Neuronal stem cell (in vitro differentiated cells): ENCODE results near the gene ANKRD39.
A peak's percentile ranks its signal among the peaks of the same experiment; 100 is the strongest.

Source experiments
- DNase-seq: peaks from one replicate; pipeline ENCODE4 v3.0.0-alpha.2; 2013; ENCODE audit warnings: low spot score
- H2AFZ ChIP-seq: one replicate; pipeline ENCODE4 v1.6.1; 2013; ENCODE audit warnings: mild to moderate bottlenecking, low read length, inconsistent platforms
- H2AK5ac ChIP-seq: 2 replicates; pipeline ENCODE4 v1.6.1; 2013; ENCODE audit warnings: low read depth, mild to moderate bottlenecking, inconsistent platforms, low read length, moderate library complexity, mixed read lengths
- H2BK120ac ChIP-seq: 2 replicates; pipeline ENCODE4 v1.6.1; 2013; ENCODE audit warnings: low read depth, mild to moderate bottlenecking, inconsistent platforms, low read length, moderate library complexity, mixed read lengths
- H2BK12ac ChIP-seq: one replicate; pipeline ENCODE4 v1.6.1; 2013; ENCODE audit warnings: low read length, inconsistent platforms
- H2BK15ac ChIP-seq: 2 replicates; pipeline ENCODE4 v1.6.1; 2013; ENCODE audit warnings: mild to moderate bottlenecking, low read length, inconsistent platforms, mixed read lengths
- H2BK5ac ChIP-seq: one replicate; pipeline ENCODE4 v1.6.1; 2013; ENCODE audit warnings: inconsistent platforms, mild to moderate bottlenecking, low read length, moderate library complexity
- H3K14ac ChIP-seq: one replicate; pipeline ENCODE4 v1.6.1; 2013; ENCODE audit warnings: low read length, inconsistent platforms
- H3K18ac ChIP-seq: 2 replicates; pipeline ENCODE4 v1.6.1; 2013; ENCODE audit warnings: low read length, inconsistent platforms
- H3K23ac ChIP-seq: 2 replicates; pipeline ENCODE4 v1.6.1; 2013; ENCODE audit warnings: low read depth, mild to moderate bottlenecking, mixed read lengths, low read length, inconsistent platforms; ENCODE audit not compliant: poor library complexity
- H3K27ac ChIP-seq: replicated peaks from 3 replicates; pipeline ENCODE4 v1.5.1; 2013; ENCODE audit warnings: low read length, inconsistent platforms
- H3K27me3 ChIP-seq, 3 experiments: 2 replicates each; pipeline ENCODE4 v1.6.1; 2013; ENCODE audit warnings: low read length in 3 of 3, mild to moderate bottlenecking in 2 of 3, inconsistent platforms in 1 of 3, low read depth in 1 of 3, mixed read lengths in 1 of 3, moderate library complexity in 1 of 3; ENCODE audit not compliant: control insufficient read depth in 3 of 3, insufficient read depth in 3 of 3
- H3K36me3 ChIP-seq, 2 donors: replicated peaks in 1 of 2; 2 replicates each; pipeline ENCODE4 v1.6.1; 2013; ENCODE audit warnings: low read length in 2 of 2; ENCODE audit not compliant: control insufficient read depth in 2 of 2, insufficient read depth in 2 of 2
- H3K4ac ChIP-seq: 2 replicates; pipeline ENCODE4 v1.6.1; 2013; ENCODE audit warnings: inconsistent platforms, mild to moderate bottlenecking, low read length, moderate library complexity
- H3K4me1 ChIP-seq, 2 donors: 1 replicate in 1 of 2; 2 replicates in 1 of 2; pipeline ENCODE4 v1.6.1; 2013; ENCODE audit warnings: low read length in 2 of 2, low read depth in 1 of 2; ENCODE audit not compliant: control insufficient read depth in 2 of 2, insufficient read depth in 1 of 2
- H3K4me2 ChIP-seq: one replicate; pipeline ENCODE4 v1.6.1; 2013; ENCODE audit warnings: mild to moderate bottlenecking, low read length, inconsistent platforms; ENCODE audit not compliant: insufficient read depth, poor library complexity, severe bottlenecking
- H3K4me3 ChIP-seq, 2 donors: 2 replicates each; pipeline ENCODE4 v1.5.1; 2013; ENCODE audit warnings: low read length in 2 of 2, mild to moderate bottlenecking in 2 of 2, inconsistent platforms in 1 of 2, moderate library complexity in 1 of 2
- H3K79me1 ChIP-seq: one replicate; pipeline ENCODE4 v1.6.1; 2013; ENCODE audit warnings: low read depth, mild to moderate bottlenecking, inconsistent platforms, low read length, moderate library complexity
- H3K9ac ChIP-seq: one replicate; pipeline ENCODE4 v1.6.1; 2013; ENCODE audit warnings: mild to moderate bottlenecking, low read depth, low read length, inconsistent platforms; ENCODE audit not compliant: poor library complexity
- H3K9me3 ChIP-seq, 2 donors: replicated peaks in 1 of 2; 2 replicates each; pipeline versions ENCODE3 to v1.6.1; 2013; ENCODE audit warnings: low read length in 2 of 2, mild to moderate bottlenecking in 2 of 2, inconsistent platforms in 1 of 2, low read depth in 1 of 2, mixed read lengths in 1 of 2, moderate library complexity in 1 of 2; ENCODE audit not compliant: control insufficient read depth in 2 of 2, insufficient read depth in 1 of 2
- H4K8ac ChIP-seq: one replicate; pipeline ENCODE4 v1.6.1; 2013; ENCODE audit warnings: low read depth, mild to moderate bottlenecking, inconsistent platforms, low read length, moderate library complexity
- H4K91ac ChIP-seq: one replicate; pipeline ENCODE4 v1.6.1; 2013; ENCODE audit warnings: low read length, low read depth, mild to moderate bottlenecking, inconsistent platforms; ENCODE audit not compliant: poor library complexity
- WGBS, 2 donors: extraction: QIAGEN DNeasy Blood & Tissue Kit; methylation state at CpG; one replicate each; pipeline ENCODE4 v1.1.7; 2013; ENCODE audit warnings: missing lambda C conversion rate in 2 of 2, mixed read lengths in 1 of 2; ENCODE audit not compliant: insufficient read length in 2 of 2, insufficient replicate concordance in 1 of 2; ENCODE audit errors: extremely low coverage in 2 of 2; 5-methylcytosine and 5-hydroxymethylcytosine counted together

ANKRD39 gene

DNA sequence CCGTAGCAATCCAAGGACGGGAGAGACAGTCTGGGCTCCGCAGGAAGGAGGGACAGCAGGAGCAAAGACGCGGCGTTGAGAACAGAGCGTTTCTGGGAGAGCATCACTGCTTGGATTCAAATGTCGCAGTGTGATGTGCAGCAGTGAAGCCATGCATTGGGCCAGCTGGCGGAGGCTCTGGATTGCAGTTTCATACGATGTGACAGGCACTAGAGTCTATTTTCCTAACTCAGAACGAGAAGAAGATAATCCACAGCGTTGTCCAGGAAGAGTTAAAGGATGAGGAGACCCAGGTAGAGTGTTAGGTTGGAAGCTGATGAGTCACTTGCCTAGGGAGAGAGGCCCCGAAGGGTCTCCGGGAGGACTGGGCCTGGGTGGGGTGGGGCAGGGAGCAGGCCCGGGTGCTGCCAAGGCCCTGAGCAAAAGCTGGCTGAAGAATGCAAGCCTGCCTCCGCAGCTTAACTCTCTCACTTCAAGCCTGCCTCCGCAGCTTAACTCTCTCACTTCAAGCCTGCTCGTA lies 29.7 kb upstream of the ANKRD39 start:
- H3K23ac ChIP-seq: no peak overlapping the region
- no peaks in the 10 kb centered on the region for H3K79me1 ChIP-seq
- H2AFZ ChIP-seq: peak overlapping the region; percentile 20
- DNase-seq: no peak
- no peak overlapping the region for H3K27ac ChIP-seq
- no peak overlapping the region for H2BK12ac ChIP-seq
- no CpG with 5 or more reads among the region's 18 CpGs for WGBS, 2 donors
- no peak overlapping the region for H2BK120ac ChIP-seq
- H3K4ac ChIP-seq: peak overlapping the region; percentile 19
- H3K4me3 ChIP-seq: no peak overlapping the region
- H3K4me1 ChIP-seq: peaks cover 20 to 21% of the 10 kb centered on the region in 2 donors
- no peak overlapping the region for H4K8ac ChIP-seq
- H3K36me3 ChIP-seq: no peaks in the 10 kb centered on the region
- peak overlapping the region; percentile 63 for H2BK15ac ChIP-seq
- H3K14ac ChIP-seq: peak overlapping the region; percentile 89
- H3K27me3 ChIP-seq: peaks cover 0 to 3% (median under 1%) of the 10 kb centered on the region in 3 experiments
- H3K4me2 ChIP-seq: no peak overlapping the region
- peak overlapping the region; percentile 50 for H4K91ac ChIP-seq
- no peak overlapping the region for H2AK5ac ChIP-seq
- H3K18ac ChIP-seq: peak overlapping the region; percentile 89
- no peak overlapping the region for H2BK5ac ChIP-seq
- no peak overlapping the region for H3K9ac ChIP-seq
- no peaks in the 10 kb centered on the region for H3K9me3 ChIP-seq

GRCh38 chr2:96885432-96886347 lies 27.9 kb upstream of the ANKRD39 start:
- Histone ChIP-seq H3K4me1 (peaks cover 22 to 26% of the 10 kb centered on the region in 2 donors), H3K9me3 (no peaks in the 10 kb centered on the region), H3K79me1 (no peaks in the 10 kb centered on the region), H3K4ac (no peak overlapping the region), H3K4me2 (no peak overlapping the region), H3K9ac (peak overlapping the region; percentile 7), H2BK120ac (no peak overlapping the region), H4K91ac (peak overlapping the region; percentile 16), H4K8ac (no peak overlapping the region), H3K4me3 (no peak overlapping the region), H2BK15ac (peak overlapping the region; percentile 30), H2BK12ac (no peak overlapping the region), H2BK5ac (no peak overlapping the region), H3K14ac (peak overlapping the region; percentile 56), H3K23ac (peak overlapping the region; percentile 13), H2AK5ac (peak overlapping the region; percentile 64), H3K27ac (no peak overlapping the region), H3K36me3 (no peaks in the 10 kb centered on the region), H3K18ac (peak overlapping the region; percentile 23), H2AFZ (no peak overlapping the region), H3K27me3 (no peaks in the 10 kb centered on the region)
- no CpG with 5 or more reads among the region's 23 CpGs for WGBS, 2 donors
- DNase-seq: no peak

DNA sequence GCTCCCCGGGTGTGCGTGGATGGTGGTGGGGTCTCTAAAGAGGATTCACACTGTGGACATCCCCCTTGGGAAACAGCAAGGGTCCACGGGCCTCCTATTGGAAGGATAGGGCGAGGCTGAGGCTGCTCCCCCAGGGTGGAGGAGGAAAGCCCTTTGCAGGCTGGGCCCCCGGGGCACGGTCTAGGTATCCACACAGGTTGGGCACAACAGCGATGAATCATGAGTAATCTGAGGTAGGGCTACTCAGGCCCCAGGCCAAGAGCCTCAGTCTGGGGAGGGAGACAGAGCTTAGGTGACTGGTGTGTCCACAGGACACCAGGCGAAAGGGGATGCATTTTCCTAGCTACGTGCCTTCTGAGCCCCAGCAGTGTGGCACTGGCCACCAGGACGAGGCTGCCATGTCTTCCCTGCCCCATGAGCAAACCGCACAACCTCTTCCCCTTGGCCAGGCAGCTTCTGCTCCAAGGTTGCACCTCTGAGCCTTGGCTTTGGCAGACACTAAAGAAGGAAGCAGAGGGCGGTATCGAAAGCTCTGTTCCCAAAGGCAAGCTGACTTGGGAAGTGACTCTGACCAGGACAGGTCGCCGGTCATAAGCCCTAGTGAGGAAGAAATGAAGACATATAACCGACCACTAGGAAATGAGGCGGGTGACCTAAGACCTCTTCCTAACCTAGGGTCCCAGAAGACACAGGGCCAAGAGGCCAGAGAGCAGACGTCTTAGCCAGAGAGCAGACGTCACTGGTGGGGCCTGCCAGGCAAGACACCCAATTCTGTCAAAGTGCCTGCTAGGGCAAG lies 26.7 kb upstream of the ANKRD39 start:
- Histone ChIP-seq H3K27ac (no peak overlapping the region), H2BK5ac (no peak overlapping the region), H2BK15ac (peak overlapping the region; percentile 54), H3K14ac (peak overlapping the region; percentile 63), H3K27me3 (no peaks in the 10 kb centered on the region), H3K79me1 (no peaks in the 10 kb centered on the region), H2AK5ac (peak overlapping the region; percentile 66), H4K91ac (no peak overlapping the region), H3K18ac (peak overlapping the region; percentile 39), H2BK12ac (no peak overlapping the region), H3K9me3 (no peaks in the 10 kb centered on the region), H2BK120ac (peak overlapping the region; percentile 67), H3K23ac (peak overlapping the region; percentile 39), H3K4ac (no peak overlapping the region), H2AFZ (no peak overlapping the region), H3K9ac (no peak overlapping the region), H3K4me1 (peaks cover 22 to 24% of the 10 kb centered on the region in 2 donors), H4K8ac (no peak overlapping the region), H3K4me3 (no peak overlapping the region), H3K4me2 (no peak overlapping the region), H3K36me3 (no peaks in the 10 kb centered on the region)
- DNase-seq: no peak
- no CpG with 5 or more reads among the region's 19 CpGs for WGBS, 2 donors
